ENCODE data around the gene CD34. TPM values are rescaled to one million over a fixed set of nuclear protein-coding genes. Genes with fewer than 3 reads are reported as not detected.
A peak's percentile ranks its signal among the peaks of the same experiment; 100 is the strongest.

Gene CD34
- polyA plus RNA-seq, 4 donors: 1.1 to 23.7 (median 9.7) TPM

DNA sequence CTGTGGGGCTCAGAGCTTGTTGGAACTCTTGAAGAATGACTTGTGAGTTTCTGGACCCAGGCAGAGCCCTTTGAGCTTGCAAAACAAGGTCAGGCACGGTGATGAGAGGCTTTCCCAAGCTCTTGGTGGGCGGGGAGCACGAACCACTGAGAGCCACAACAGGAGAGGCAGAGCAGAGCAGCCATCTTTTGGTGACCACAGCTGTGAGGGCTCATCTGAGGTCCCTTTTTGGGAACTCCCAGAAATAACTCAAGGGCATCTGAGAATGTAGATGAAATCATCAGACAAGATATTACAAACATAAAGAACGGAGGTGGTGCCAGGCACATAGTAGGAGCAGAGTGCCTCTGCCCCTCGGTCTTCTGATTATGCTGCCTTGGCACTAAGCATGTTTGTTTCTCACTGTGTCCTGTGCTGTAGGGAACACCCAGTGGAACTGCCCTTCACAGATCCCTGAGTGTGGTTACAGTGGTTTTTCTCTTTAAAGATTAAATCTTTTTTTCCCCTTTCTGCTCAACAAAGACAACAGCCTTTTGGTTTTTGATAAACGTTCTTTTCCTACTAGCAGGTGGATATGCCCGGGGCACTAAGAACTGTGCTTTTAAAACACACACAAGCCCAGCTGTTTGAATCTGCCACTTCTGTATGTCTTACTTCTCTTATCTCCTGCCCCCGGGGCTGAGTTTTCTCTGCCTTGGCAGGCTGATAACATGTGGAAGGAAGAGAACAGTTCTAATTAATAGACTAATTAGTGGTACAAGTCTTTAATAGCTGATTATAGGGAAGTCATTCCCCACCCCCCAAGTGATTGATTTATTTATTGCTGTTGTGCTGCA lies 37.7 kb downstream of the CD34 start:
- 15 to 22% (median 21%) methylated on average over 8 of the region's 8 CpGs for WGBS, 3 donors
- peaks cover 2 to 27% (median 2%) of the 10 kb centered on the region in 3 donors for H3K4me1 ChIP-seq (ENCODE audit: control insufficient read depth in 3 of 3, insufficient read depth in 2 of 3, low read depth in 1 of 3, low read length in 2 of 3)
- H3K9me3 ChIP-seq (ENCODE audit: control insufficient read depth in 2 of 2, insufficient read depth in 1 of 2, low read depth in 1 of 2, low read length in 1 of 2): no peaks in the 10 kb centered on the region
- DNase-seq (no peak), FAIRE-seq (no peak)
- peak overlapping the region in 1 of 3 donors; percentile 4 for H3K27ac ChIP-seq (ENCODE audit: low read depth in 1 of 3, low read length in 2 of 3)
- no peaks in the 10 kb centered on the region for H3K27me3 ChIP-seq (ENCODE audit: control insufficient read depth in 3 of 3, insufficient read depth in 3 of 3, low read length in 3 of 3)
- H3K4me3 ChIP-seq (ENCODE audit: low read depth in 1 of 3, low read length in 3 of 3): no peak overlapping the region
- no peaks in the 10 kb centered on the region for H3K36me3 ChIP-seq (ENCODE audit: control insufficient read depth in 3 of 3, insufficient read depth in 2 of 3, low read depth in 1 of 3, low read length in 3 of 3)

DNA sequence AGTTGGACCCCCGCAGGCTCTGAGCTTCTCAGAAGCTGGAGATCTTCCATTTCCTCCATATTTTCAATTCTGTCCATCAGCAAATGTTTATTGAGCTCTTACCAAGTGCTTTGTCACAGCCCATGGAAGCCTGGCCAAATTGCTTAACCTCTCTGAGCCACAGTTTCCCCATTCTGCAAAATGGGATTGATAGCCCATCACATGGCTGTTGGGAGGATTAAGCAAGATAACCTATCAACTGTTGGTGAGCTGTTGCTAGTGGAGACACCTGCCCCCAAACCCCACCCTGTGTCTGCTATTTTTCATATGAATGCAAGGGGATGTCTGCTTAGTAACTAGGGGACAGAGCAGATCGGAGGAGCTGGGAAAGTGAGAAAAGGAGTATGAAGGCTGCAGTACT lies 38.3 kb downstream of the CD34 start:
- Histone ChIP-seq H3K36me3 (ENCODE audit: control insufficient read depth in 3 of 3, insufficient read depth in 2 of 3, low read depth in 1 of 3, low read length in 3 of 3) (peaks cover 0 to 2% (median 0%) of the 10 kb centered on the region in 3 donors), H3K27ac (ENCODE audit: low read depth in 1 of 3, low read length in 2 of 3) (no peak overlapping the region), H3K9me3 (ENCODE audit: control insufficient read depth in 2 of 2, insufficient read depth in 1 of 2, low read depth in 1 of 2, low read length in 1 of 2) (no peaks in the 10 kb centered on the region), H3K4me3 (ENCODE audit: low read depth in 1 of 3, low read length in 3 of 3) (no peak overlapping the region), H3K27me3 (ENCODE audit: control insufficient read depth in 3 of 3, insufficient read depth in 3 of 3, low read length in 3 of 3) (no peaks in the 10 kb centered on the region), H3K4me1 (ENCODE audit: control insufficient read depth in 3 of 3, insufficient read depth in 2 of 3, low read depth in 1 of 3, low read length in 2 of 3) (peaks cover 2 to 27% (median 2%) of the 10 kb centered on the region in 3 donors)
- no peak for DNase-seq
- FAIRE-seq: no peak
- 93 to 98% (median 94%) methylated on average over 2 of the region's 2 CpGs for WGBS, 3 donors

DNA sequence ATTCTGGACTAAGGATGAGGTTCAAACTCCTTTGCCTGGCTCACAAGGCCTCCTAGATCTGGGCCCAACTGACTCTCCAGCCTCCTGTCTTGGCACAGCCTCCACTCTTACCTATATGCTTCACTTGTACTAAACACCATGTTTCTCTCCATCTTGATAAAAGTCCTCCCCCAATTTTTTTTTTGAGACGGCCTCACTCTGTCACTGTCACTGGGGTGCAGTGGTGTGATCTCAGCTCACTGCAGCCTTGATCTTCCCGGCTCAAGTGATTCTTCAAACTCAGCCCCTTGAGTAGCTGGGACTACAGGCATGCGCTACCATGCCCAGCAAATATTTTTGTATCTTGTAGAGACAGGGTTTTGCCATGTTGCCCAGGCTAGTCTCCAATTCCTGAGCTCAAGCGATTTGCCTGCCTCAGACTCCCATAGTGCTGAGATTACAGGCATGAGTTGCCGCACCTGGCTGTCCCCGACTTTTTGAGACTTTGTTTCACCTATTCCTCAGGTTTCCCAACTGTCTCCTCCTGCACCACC lies 39.7 kb downstream of the CD34 start:
- DNase-seq (no peak), FAIRE-seq (no peak)
- H3K36me3 ChIP-seq (ENCODE audit: control insufficient read depth in 3 of 3, insufficient read depth in 2 of 3, low read depth in 1 of 3, low read length in 3 of 3): peaks cover 0 to 13% (median 0%) of the 10 kb centered on the region in 3 donors
- 91 to 92% (median 91%) methylated on average over 6 of the region's 6 CpGs for WGBS, 3 donors
- H3K27ac ChIP-seq (ENCODE audit: low read depth in 1 of 3, low read length in 2 of 3): no peak overlapping the region
- H3K27me3 ChIP-seq (ENCODE audit: control insufficient read depth in 3 of 3, insufficient read depth in 3 of 3, low read length in 3 of 3): no peaks in the 10 kb centered on the region
- H3K4me1 ChIP-seq (ENCODE audit: control insufficient read depth in 3 of 3, insufficient read depth in 2 of 3, low read depth in 1 of 3, low read length in 2 of 3): peaks cover 2 to 34% (median 8%) of the 10 kb centered on the region in 3 donors
- no peaks in the 10 kb centered on the region for H3K9me3 ChIP-seq (ENCODE audit: control insufficient read depth in 2 of 2, insufficient read depth in 1 of 2, low read depth in 1 of 2, low read length in 1 of 2)
- H3K4me3 ChIP-seq (ENCODE audit: low read depth in 1 of 3, low read length in 3 of 3): no peak overlapping the region

DNA sequence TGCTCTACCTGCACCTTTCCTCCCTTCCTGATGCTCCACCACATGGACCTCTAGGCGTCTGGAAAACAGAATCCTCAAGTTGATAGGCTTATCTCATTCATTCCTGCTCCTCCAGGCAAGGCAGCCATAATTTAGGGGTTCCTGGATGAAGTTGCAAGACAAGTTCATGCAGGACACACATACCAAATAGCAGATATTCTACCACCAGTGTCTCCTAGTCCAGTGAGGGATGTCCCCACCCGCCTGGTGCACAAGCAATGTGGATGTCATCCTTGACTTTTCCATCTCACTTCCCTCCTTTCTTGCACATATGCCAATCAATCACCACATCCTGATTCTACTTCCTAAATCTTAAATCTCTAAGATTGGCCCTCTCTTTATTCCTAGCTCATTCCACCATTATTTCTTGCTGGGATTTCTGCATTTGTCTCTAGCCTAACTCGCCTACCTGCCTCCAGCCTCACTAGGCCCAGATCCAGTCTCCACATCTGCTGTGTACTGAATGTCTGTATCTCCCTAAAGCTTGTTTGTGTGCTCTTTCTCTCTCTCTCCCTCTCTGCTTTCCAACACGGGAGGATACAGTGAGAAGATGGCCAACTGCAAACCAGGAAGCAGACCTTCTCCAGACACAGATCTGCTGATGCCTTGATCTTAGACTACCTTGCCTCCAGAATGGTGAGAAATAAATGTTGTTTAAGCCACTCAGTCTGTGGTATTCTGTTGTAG lies 40.5 kb downstream of the CD34 start:
- Histone ChIP-seq H3K4me3 (ENCODE audit: low read depth in 1 of 3, low read length in 3 of 3) (no peak overlapping the region), H3K9me3 (ENCODE audit: control insufficient read depth in 2 of 2, insufficient read depth in 1 of 2, low read depth in 1 of 2, low read length in 1 of 2) (no peaks in the 10 kb centered on the region), H3K27ac (ENCODE audit: low read depth in 1 of 3, low read length in 2 of 3) (peak overlapping the region in 1 of 3 donors; percentile 18), H3K27me3 (ENCODE audit: control insufficient read depth in 3 of 3, insufficient read depth in 3 of 3, low read length in 3 of 3) (no peaks in the 10 kb centered on the region), H3K36me3 (ENCODE audit: control insufficient read depth in 3 of 3, insufficient read depth in 2 of 3, low read depth in 1 of 3, low read length in 3 of 3) (peaks cover 0 to 13% (median 0%) of the 10 kb centered on the region in 3 donors), H3K4me1 (ENCODE audit: control insufficient read depth in 3 of 3, insufficient read depth in 2 of 3, low read depth in 1 of 3, low read length in 2 of 3) (peaks cover 2 to 34% (median 8%) of the 10 kb centered on the region in 3 donors)
- DNase-seq (no peak), FAIRE-seq (no peak)
- WGBS, 3 donors: 68 to 80% (median 79%) methylated on average over 4 of the region's 4 CpGs

DNA sequence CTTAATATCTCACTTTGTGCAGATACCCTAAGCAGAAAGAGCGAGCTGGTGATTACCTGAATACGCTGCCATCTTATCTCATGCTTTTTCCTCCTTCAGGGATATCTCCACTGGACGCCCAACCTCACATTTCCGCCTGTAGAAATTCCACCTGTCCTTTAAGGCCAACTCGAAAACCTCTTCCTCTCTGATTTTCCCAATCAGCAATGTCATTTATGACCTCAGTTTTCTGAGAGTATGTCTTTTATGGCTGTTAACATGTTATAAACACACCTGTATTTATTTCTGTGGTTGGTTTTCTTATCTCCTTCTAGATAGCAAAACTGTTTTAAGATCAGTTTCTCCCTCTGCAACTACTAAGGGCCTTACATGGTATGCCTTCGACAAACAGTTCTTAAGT lies 41.1 kb downstream of the CD34 start:
- DNase-seq (peak; percentile 66 to 75), FAIRE-seq (no peak)
- peak overlapping the region in 2 of 3 donors; percentile 29 to 71 for H3K27ac ChIP-seq (ENCODE audit: low read depth in 1 of 3, low read length in 2 of 3)
- H3K27me3 ChIP-seq (ENCODE audit: control insufficient read depth in 3 of 3, insufficient read depth in 3 of 3, low read length in 3 of 3): no peaks in the 10 kb centered on the region
- H3K9me3 ChIP-seq (ENCODE audit: control insufficient read depth in 2 of 2, insufficient read depth in 1 of 2, low read depth in 1 of 2, low read length in 1 of 2): no peaks in the 10 kb centered on the region
- peaks cover 0 to 13% (median 0%) of the 10 kb centered on the region in 3 donors for H3K36me3 ChIP-seq (ENCODE audit: control insufficient read depth in 3 of 3, insufficient read depth in 2 of 3, low read depth in 1 of 3, low read length in 3 of 3)
- H3K4me3 ChIP-seq (ENCODE audit: low read depth in 1 of 3, low read length in 3 of 3): no peak overlapping the region
- WGBS, 3 donors: 18 to 59% (median 37%) methylated on average over 6 of the region's 6 CpGs
- peaks cover 2 to 34% (median 8%) of the 10 kb centered on the region in 3 donors for H3K4me1 ChIP-seq (ENCODE audit: control insufficient read depth in 3 of 3, insufficient read depth in 2 of 3, low read depth in 1 of 3, low read length in 2 of 3)

DNA sequence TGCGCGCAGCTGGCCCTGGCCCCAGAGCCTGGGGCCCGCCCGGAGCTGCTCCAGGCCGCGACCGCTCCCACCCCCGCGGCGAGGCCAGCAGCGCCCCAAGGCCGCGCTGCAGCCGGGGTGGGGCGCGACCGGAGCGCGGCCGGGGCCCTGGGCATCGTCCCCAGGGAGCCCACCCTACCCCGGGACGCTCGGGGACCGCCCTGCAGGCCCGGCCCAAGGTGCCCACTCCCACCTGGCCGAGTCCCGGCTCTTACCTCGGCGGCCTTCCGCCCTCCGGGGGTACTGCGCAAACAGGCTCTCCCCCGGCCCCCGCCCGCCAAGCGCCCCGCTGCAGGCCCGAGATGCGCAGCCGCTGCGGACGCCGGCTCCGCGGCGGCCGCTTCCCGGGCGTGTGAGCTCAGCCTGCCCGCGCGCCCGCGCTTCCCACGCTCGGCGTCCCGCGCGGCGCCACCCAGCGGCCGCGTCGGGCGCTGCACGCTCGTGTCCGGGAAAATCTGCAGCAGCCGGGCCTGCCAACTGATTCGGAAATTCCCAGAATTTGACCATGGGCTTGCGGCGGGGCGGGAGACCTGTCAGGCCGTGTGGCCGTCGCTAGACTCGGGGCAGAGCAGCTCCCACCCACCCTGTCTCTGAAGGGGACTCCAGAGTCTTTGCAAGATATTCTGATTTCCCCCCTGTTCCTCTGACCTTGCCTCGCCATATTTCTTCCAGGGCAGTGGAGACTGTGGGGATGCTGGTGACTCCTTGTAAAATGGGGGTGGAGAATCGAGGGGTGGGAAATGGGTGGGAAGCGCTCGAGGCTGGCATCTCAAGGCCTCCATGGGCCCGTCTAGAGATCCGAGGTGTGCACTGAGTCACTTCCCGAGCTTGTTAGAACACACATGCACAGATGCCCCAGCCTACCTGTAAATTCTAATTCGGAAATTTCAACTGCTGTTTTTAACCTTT lies 41.9 kb downstream of the CD34 start:
- H3K36me3 ChIP-seq (ENCODE audit: control insufficient read depth in 3 of 3, insufficient read depth in 2 of 3, low read depth in 1 of 3, low read length in 3 of 3): peaks cover 0 to 17% (median 0%) of the 10 kb centered on the region in 3 donors
- no peaks in the 10 kb centered on the region for H3K9me3 ChIP-seq (ENCODE audit: control insufficient read depth in 2 of 2, insufficient read depth in 1 of 2, low read depth in 1 of 2, low read length in 1 of 2)
- no peaks in the 10 kb centered on the region for H3K27me3 ChIP-seq (ENCODE audit: control insufficient read depth in 3 of 3, insufficient read depth in 3 of 3, low read length in 3 of 3)
- FAIRE-seq (no peak), DNase-seq (peak; percentile 75 to 93)
- peak overlapping the region; percentile 29 to 83 (median 72) for H3K27ac ChIP-seq (ENCODE audit: low read depth in 1 of 3, low read length in 2 of 3)
- H3K4me3 ChIP-seq (ENCODE audit: low read depth in 1 of 3, low read length in 3 of 3): peak overlapping the region; percentile 61 to 84 (median 78)
- 2 to 3% (median 3%) methylated on average over 66 to 87 of the region's 87 CpGs for WGBS, 3 donors
- H3K4me1 ChIP-seq (ENCODE audit: control insufficient read depth in 3 of 3, insufficient read depth in 2 of 3, low read depth in 1 of 3, low read length in 2 of 3): peaks cover 2 to 34% (median 8%) of the 10 kb centered on the region in 3 donors

DNA sequence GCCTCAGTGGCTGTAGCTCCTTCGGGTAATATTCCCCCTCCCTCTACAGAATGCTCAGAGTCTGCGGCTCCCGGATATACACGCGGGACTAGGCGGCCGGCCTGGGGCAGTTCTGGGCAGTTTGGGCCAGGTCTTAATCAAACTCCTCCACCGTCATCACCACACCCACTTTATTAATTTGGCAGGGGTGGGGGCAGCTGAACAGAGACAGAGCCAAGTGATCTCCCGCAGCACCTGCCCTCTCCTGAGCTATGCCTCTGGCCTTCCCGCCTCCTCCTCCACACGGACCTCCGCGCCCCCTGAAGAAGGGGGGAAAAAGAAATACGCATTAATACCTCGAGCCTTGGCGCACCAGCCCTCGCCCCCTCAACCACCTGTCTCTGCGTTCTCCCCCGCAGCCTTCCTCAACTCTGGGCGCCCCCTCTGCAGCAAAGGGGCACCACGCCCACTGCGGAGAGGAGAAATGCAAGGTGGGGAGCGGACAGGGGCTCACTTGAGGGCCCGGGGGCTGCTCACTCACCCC lies 42.6 kb downstream of the CD34 start:
- H3K27ac ChIP-seq (ENCODE audit: low read depth in 1 of 3, low read length in 2 of 3): peak overlapping the region; percentile 32 to 83 (median 72)
- no peaks in the 10 kb centered on the region for H3K27me3 ChIP-seq (ENCODE audit: control insufficient read depth in 3 of 3, insufficient read depth in 3 of 3, low read length in 3 of 3)
- H3K36me3 ChIP-seq (ENCODE audit: control insufficient read depth in 3 of 3, insufficient read depth in 2 of 3, low read depth in 1 of 3, low read length in 3 of 3): peaks cover 0 to 21% (median 0%) of the 10 kb centered on the region in 3 donors
- peak overlapping the region; percentile 61 to 84 (median 78) for H3K4me3 ChIP-seq (ENCODE audit: low read depth in 1 of 3, low read length in 3 of 3)
- H3K4me1 ChIP-seq (ENCODE audit: control insufficient read depth in 3 of 3, insufficient read depth in 2 of 3, low read depth in 1 of 3, low read length in 2 of 3): peaks cover 0 to 26% (median 6%) of the 10 kb centered on the region in 3 donors
- no peaks in the 10 kb centered on the region for H3K9me3 ChIP-seq (ENCODE audit: control insufficient read depth in 2 of 2, insufficient read depth in 1 of 2, low read depth in 1 of 2, low read length in 1 of 2)
- DNase-seq (peak in 1 of 2 donors; percentile 48), FAIRE-seq (no peak)
- 0 to 3% (median 2%) methylated on average over 21 to 24 of the region's 24 CpGs for WGBS, 3 donors
